Gastrocnemius medialis (tissue), 4 donors: ENCODE results near the gene MON2. TPM values are rescaled to one million over a fixed set of nuclear protein-coding genes. Genes with fewer than 3 reads are reported as not detected.

Experiments
- ATAC-seq, 2 donors: fragments of 150-250 bp; one replicate each; pipeline ENCODE4 v1.9.1; 2016
- DNase-seq, 2 donors: peaks; one replicate each; pipeline ENCODE4 v3.0.0-alpha.2; 2019
- H3K27ac ChIP-seq, 4 donors: fragments of 200-600 bp; sonication (generic); 1 replicate in 1 of 4; 2 replicates in 3 of 4; pipeline ENCODE4 v1.5.1; 2016 to 2018; ENCODE audit warnings: mild to moderate bottlenecking in 2 of 4, moderate library complexity in 1 of 4
- H3K27me3 ChIP-seq, 3 donors: fragments of 200-600 bp; sonication (generic) in 2 of 3; 1 replicate in 1 of 3; 2 replicates in 2 of 3; pipeline versions ENCODE4 v1.5.1 to v1.6.0; 2016 to 2019; ENCODE audit warnings: mild to moderate bottlenecking in 1 of 3, moderate library complexity in 1 of 3
- H3K36me3 ChIP-seq, 2 donors: fragments of 200-600 bp; sonication (generic) in 1 of 2; one replicate each; pipeline ENCODE4 v1.5.1; 2017 to 2018
- H3K4me1 ChIP-seq, 2 donors: fragments of 200-600 bp; sonication (generic) in 1 of 2; one replicate each; pipeline ENCODE4 v1.5.1; 2016 to 2017; ENCODE audit warnings: mild to moderate bottlenecking in 2 of 2
- H3K4me3 ChIP-seq, 4 donors: fragments of 200-600 bp; sonication (generic) in 3 of 4; 1 replicate in 1 of 4; 2 replicates in 3 of 4; pipeline ENCODE4 v1.5.1; 2016 to 2019; ENCODE audit warnings: mild to moderate bottlenecking in 2 of 4
- H3K9me3 ChIP-seq, 3 donors: fragments of 200-600 bp; sonication (generic) in 2 of 3; 1 replicate in 1 of 3; 2 replicates in 2 of 3; pipeline ENCODE4 v1.5.1; 2016 to 2019
- POLR2A ChIP-seq, 2 donors: fragments of 450-650 bp; IDR thresholded peaks; one replicate each; pipeline ENCODE4 v1.6.1; 2017; ENCODE audit warnings: antibody characterized with exemption in 2 of 2, mild to moderate bottlenecking in 2 of 2, moderate library complexity in 2 of 2
- in situ Hi-C, 4 donors: fragments of 200-750 bp; cut with MboI; loops; one replicate each; pipeline versions ENCODE4 v1.15.0 to v1.8.0; 2017; ENCODE audit warnings: low sequenced_read_pairs in 4 of 4
- intact Hi-C: fragments of 100-400 bp; cut with DNase I; formaldehyde crosslinking; loops from one replicate; pipeline ENCODE4 v1.15.1; 2023; ENCODE audit warnings: low total_unique reads
- total RNA-seq, 4 donors: library from RNA; depleted of rRNA; stranded (reverse); fragments of >200 nt; gene quantifications; one replicate each; pipeline versions ENCODE4 v1.1.0 to v1.2.3, GENCODE V29; 2016
- TF ChIP-seq, protein P1 (sequence below), 5 experiments: fragments of 450-650 bp in 3 of 5; fragments of 200-600 bp in 2 of 5; sonication (generic) in 2 of 5; IDR thresholded peaks in 4 of 5; conservative IDR thresholded peaks in 1 of 5; 1 replicate in 4 of 5; 2 replicates in 1 of 5; pipeline ENCODE4 v1.5.1; 2016 to 2019; ENCODE audit warnings: antibody characterized with exemption in 5 of 5, mild to moderate bottlenecking in 3 of 5, moderate library complexity in 3 of 5

The MON2 gene
- total RNA-seq, 4 donors from 2014 or later = 9.2 to 57.2 (median 12.9) TPM

DNA sequence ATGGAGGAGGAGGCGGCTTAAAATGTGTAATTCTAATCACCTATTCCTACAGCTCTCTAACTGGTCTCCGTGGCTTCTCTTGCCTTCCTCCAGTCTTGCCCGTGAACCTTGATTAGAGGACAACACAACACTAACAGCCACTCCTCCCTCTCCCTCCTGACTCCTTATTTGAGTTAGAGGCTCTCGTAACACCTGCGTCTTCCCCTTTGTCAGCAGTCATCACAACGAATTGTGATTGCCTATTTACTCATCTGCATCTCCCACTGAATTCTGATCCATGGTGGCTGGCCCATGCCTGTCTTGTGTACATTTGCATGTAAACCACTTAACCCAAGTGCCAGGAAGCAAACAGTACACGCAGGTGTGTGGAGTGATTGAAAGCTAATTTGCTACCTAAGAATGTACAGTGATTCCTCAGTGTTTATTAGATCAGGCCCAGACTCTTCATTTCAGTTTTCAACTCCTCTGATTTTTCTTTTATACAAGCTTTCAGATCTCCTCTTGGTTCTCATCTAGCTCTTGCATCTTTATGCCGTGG lies 154.5 kb downstream of the MON2 start:
- Histone ChIP-seq H3K4me1 (no peaks in the 10 kb centered on the region), H3K9me3 (no peaks in the 10 kb centered on the region), H3K36me3 (no peaks in the 10 kb centered on the region), H3K27me3 (no peaks in the 10 kb centered on the region), H3K4me3 (no peak overlapping the region), H3K27ac (no peak overlapping the region)
- ATAC-seq = no peak
- no peak for DNase-seq
- intact Hi-C loops = no loop called here
- no peak for TF ChIP-seq POLR2A (IDR thresholded peaks at IDR 0.05)
- TF ChIP-seq, protein P1, sequence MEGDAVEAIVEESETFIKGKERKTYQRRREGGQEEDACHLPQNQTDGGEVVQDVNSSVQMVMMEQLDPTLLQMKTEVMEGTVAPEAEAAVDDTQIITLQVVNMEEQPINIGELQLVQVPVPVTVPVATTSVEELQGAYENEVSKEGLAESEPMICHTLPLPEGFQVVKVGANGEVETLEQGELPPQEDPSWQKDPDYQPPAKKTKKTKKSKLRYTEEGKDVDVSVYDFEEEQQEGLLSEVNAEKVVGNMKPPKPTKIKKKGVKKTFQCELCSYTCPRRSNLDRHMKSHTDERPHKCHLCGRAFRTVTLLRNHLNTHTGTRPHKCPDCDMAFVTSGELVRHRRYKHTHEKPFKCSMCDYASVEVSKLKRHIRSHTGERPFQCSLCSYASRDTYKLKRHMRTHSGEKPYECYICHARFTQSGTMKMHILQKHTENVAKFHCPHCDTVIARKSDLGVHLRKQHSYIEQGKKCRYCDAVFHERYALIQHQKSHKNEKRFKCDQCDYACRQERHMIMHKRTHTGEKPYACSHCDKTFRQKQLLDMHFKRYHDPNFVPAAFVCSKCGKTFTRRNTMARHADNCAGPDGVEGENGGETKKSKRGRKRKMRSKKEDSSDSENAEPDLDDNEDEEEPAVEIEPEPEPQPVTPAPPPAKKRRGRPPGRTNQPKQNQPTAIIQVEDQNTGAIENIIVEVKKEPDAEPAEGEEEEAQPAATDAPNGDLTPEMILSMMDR (IDR thresholded peaks at IDR 0.05 in 4 of 5, conservative IDR thresholded peaks at IDR 0.05 in 1 of 5) = no peak
- in situ Hi-C loops = no loop called here

DNA sequence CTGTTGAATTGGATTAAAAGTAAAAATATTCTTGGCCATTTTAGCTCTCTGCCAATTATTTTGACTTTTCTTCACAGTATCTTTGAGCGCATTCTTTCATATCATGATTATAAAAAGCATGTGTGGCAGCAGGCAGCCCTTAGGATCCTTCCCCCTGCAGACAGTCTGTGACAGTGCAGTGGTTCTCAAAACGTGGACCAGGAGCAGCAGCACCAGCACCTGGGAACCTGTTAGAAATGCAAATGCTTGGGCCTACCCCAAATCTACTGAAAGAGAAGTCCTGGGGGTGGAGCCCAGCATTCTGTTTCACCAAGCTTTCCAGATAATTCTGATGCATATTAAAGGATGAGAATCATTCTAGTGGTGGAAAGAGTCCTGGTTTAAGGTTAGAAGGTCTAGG lies 155.6 kb downstream of the MON2 start:
- intact Hi-C loops = no loop called here
- no peak overlapping the region for H3K27ac ChIP-seq
- in situ Hi-C loops = no loop called here
- DNase-seq = no peak
- TF ChIP-seq POLR2A (IDR thresholded peaks at IDR 0.05) = no peak
- TF ChIP-seq, protein P1 (IDR thresholded peaks at IDR 0.05 in 4 of 5, conservative IDR thresholded peaks at IDR 0.05 in 1 of 5) = no peak
- no peak for ATAC-seq
- H3K4me1 ChIP-seq = no peaks in the 10 kb centered on the region
- H3K9me3 ChIP-seq = no peaks in the 10 kb centered on the region
- H3K36me3 ChIP-seq = no peaks in the 10 kb centered on the region
- H3K4me3 ChIP-seq = no peak overlapping the region
- peaks cover 0 to 4% (median 0%) of the 10 kb centered on the region in 3 donors for H3K27me3 ChIP-seq

DNA sequence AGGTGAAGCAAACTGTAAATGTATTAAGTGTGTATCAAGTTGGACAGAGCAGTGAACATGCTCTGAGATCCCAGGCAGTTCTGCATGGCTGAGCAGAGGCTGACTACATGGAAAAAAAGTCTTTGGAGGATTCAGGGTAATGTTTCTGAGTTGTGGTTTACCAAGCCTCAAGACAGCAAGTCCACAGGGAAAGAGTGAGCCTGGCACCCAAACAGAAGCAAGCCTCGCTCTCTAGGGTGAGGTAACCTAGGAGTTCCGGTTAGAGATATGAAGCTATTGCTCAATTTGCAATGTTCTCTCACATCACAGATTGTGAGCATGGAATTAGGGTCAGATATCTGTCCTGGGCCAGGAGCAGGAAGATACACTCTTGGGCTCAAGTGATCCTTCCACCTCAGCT lies 158.6 kb downstream of the MON2 start:
- peaks cover 0 to 4% (median 0%) of the 10 kb centered on the region in 3 donors for H3K27me3 ChIP-seq
- DNase-seq (no peak), ATAC-seq (no peak)
- TF ChIP-seq, protein P1 (IDR thresholded peaks at IDR 0.05 in 4 of 5, conservative IDR thresholded peaks at IDR 0.05 in 1 of 5) = no peak
- H3K36me3 ChIP-seq = no peaks in the 10 kb centered on the region
- H3K27ac ChIP-seq = no peak overlapping the region
- H3K4me1 ChIP-seq = no peaks in the 10 kb centered on the region
- H3K9me3 ChIP-seq = no peaks in the 10 kb centered on the region
- in situ Hi-C loops = no loop called here
- intact Hi-C loops = no loop called here
- no peak overlapping the region for H3K4me3 ChIP-seq

DNA sequence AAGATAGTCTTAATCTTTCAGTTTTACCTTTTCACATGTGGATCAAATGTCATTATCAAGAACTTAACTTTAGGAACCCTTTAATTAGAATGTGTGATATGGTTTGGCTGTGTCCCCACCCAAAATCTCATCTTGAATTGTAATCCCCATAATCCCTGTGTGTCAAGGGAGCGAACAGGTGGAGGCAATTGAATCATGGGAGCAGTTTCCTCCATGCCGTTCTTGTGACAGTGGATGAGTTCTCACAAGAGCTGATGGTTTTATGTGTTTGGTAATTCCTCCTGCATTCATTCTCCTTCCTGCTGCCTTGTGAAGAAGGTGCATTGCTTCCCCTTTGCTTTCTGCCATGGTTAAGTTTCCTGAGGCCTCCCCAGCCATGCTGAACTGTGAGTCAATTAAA lies 160.6 kb downstream of the MON2 start:
- H3K27me3 ChIP-seq = peaks cover 8 to 16% (median 12%) of the 10 kb centered on the region in 3 donors
- no peak for TF ChIP-seq POLR2A (IDR thresholded peaks at IDR 0.05)
- TF ChIP-seq, protein P1 (IDR thresholded peaks at IDR 0.05 in 4 of 5, conservative IDR thresholded peaks at IDR 0.05 in 1 of 5) = no peak
- intact Hi-C loops (no loop called here), in situ Hi-C loops (no loop called here)
- no peaks in the 10 kb centered on the region for H3K9me3 ChIP-seq
- H3K4me3 ChIP-seq = no peak overlapping the region
- H3K27ac ChIP-seq = no peak overlapping the region
- no peaks in the 10 kb centered on the region for H3K36me3 ChIP-seq
- ATAC-seq (no peak), DNase-seq (no peak)
- peaks cover 0 to 3% of the 10 kb centered on the region in 2 donors for H3K4me1 ChIP-seq

DNA sequence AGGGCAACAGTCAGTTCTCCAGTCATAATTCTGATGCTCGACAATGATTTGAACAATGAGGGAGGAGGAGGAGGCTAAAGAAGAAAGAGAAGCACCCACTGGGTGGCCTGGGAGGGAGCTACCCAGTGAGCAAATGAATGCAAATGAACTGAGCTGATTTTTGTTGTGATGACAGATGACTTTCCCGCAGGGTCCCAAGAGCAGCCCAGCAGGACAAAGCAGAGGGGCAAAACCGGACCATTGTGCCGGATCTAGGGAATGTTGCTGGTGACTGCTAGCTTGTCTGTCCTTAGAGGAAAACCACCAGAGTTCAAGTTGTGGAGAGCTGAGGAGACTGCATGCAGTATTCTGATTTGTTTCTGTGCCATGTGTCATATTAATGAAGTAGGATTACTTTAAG lies 162.8 kb downstream of the MON2 start:
- intact Hi-C loops (no loop called here), in situ Hi-C loops (no loop called here)
- no peak for DNase-seq
- no peaks in the 10 kb centered on the region for H3K9me3 ChIP-seq
- H3K36me3 ChIP-seq = no peaks in the 10 kb centered on the region
- H3K4me3 ChIP-seq = no peak overlapping the region
- peaks cover 7 to 11% of the 10 kb centered on the region in 2 donors for H3K4me1 ChIP-seq
- ATAC-seq = no peak
- no peak for TF ChIP-seq POLR2A (IDR thresholded peaks at IDR 0.05)
- TF ChIP-seq, protein P1 (IDR thresholded peaks at IDR 0.05 in 4 of 5, conservative IDR thresholded peaks at IDR 0.05 in 1 of 5) = no peak
- H3K27me3 ChIP-seq = peaks cover 12 to 37% (median 30%) of the 10 kb centered on the region in 3 donors
- no peak overlapping the region for H3K27ac ChIP-seq
